Measurements from ENCODE around the gene PPM1D.

DNA sequence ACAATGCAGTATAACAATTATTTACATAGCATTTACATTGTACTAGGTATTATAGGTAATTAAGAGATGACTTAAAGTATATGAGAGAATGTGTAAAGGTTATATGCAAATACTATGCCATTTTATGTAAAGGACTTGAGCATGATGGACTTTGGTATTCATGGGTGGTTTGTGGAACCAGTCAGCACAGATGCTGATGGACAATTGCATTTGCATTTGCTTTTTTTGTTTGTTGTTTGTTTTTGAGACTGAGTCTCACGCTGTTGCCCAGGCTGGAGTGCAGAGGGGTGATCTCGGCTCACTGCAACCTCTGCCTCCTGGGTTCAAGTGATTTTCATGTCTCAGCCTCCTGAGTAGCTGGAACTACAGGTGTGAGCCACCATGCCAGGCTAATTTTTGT, 113.6 kb downstream of the PPM1D start:
- TF ChIP-seq, protein P1, sequence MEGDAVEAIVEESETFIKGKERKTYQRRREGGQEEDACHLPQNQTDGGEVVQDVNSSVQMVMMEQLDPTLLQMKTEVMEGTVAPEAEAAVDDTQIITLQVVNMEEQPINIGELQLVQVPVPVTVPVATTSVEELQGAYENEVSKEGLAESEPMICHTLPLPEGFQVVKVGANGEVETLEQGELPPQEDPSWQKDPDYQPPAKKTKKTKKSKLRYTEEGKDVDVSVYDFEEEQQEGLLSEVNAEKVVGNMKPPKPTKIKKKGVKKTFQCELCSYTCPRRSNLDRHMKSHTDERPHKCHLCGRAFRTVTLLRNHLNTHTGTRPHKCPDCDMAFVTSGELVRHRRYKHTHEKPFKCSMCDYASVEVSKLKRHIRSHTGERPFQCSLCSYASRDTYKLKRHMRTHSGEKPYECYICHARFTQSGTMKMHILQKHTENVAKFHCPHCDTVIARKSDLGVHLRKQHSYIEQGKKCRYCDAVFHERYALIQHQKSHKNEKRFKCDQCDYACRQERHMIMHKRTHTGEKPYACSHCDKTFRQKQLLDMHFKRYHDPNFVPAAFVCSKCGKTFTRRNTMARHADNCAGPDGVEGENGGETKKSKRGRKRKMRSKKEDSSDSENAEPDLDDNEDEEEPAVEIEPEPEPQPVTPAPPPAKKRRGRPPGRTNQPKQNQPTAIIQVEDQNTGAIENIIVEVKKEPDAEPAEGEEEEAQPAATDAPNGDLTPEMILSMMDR (IDR thresholded peaks at IDR 0.05; ENCODE audit: low read depth, low read length), result no peak
- TF ChIP-seq EZH2phosphoT487 (IDR thresholded peaks at IDR 0.05; ENCODE audit: low read depth), result no peak

Measured in OCI-LY3 (cell line).